Measurements from ENCODE around the gene NDST1.

Gene NDST1

DNA sequence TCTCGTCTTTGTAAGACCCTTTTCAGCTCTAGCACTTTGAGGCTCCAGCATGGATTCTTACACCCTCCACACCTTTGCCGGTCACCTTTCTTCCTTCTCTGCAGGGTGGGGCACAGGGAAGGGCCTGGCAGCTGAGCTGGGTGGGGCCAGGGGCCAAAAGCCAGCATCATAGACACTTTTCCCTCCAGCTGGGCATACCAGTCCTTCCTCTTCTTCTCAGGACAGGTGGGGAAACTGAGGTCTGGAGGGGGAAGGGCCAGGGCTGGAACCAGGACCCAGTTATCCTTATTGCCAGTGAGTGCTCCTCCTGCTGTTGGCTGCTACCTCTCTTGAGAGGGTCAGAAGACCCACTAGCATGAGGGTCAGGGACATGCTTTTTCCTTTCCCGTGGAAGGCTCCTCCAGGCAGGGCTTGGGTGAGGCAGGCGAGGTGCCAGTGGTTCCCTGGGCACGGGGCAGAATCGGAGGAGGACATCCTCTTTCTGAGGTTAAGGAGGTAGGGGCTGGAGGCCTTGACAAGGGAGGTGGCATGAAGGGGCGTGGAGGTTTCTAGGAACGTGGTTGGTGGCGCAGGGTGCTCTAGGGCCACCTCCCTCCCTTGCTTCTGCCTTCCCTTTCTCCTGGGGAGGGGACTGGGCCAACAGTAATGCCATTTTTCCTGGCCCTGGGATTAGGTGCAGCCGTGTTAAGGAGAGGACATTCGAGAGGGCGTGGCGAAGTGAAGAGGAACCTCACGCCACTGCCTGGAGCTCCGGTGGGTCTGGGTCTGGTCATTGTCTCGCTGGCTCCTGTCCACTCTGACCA, at the start of gene NDST1:
Gene NDST1, plus strand, starts transcription at position 658 of the 803 bp plus-strand sequence. CDS start 13,124 bp downstream, outside the sequence.
- TF ChIP-seq ZC3H10 (CRISPR knock-in tag; IDR thresholded peaks at IDR 0.05): no peak
- TF ChIP-seq SNAI2 (CRISPR knock-in tag; IDR thresholded peaks at IDR 0.05): no peak
- no peak for TF ChIP-seq ZNF8 (CRISPR knock-in tag; IDR thresholded peaks at IDR 0.05)
- TF ChIP-seq TCF4 (CRISPR knock-in tag; IDR thresholded peaks at IDR 0.05; ENCODE audit: borderline replicate concordance): no peak
- TF ChIP-seq, protein P1, sequence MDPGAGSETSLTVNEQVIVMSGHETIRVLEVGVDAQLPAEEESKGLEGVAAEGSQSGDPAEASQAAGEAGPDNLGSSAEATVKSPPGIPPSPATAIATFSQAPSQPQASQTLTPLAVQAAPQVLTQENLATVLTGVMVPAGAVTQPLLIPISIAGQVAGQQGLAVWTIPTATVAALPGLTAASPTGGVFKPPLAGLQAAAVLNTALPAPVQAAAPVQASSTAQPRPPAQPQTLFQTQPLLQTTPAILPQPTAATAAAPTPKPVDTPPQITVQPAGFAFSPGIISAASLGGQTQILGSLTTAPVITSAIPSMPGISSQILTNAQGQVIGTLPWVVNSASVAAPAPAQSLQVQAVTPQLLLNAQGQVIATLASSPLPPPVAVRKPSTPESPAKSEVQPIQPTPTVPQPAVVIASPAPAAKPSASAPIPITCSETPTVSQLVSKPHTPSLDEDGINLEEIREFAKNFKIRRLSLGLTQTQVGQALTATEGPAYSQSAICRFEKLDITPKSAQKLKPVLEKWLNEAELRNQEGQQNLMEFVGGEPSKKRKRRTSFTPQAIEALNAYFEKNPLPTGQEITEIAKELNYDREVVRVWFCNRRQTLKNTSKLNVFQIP (CRISPR knock-in tag; IDR thresholded peaks at IDR 0.05; ENCODE audit: borderline replicate concordance, low read depth): no peak
- TF ChIP-seq CSDC2 (CRISPR knock-in tag; IDR thresholded peaks at IDR 0.05): no peak
- TF ChIP-seq GLIS3 (CRISPR knock-in tag; IDR thresholded peaks at IDR 0.05): no peak
- TF ChIP-seq, protein P2, sequence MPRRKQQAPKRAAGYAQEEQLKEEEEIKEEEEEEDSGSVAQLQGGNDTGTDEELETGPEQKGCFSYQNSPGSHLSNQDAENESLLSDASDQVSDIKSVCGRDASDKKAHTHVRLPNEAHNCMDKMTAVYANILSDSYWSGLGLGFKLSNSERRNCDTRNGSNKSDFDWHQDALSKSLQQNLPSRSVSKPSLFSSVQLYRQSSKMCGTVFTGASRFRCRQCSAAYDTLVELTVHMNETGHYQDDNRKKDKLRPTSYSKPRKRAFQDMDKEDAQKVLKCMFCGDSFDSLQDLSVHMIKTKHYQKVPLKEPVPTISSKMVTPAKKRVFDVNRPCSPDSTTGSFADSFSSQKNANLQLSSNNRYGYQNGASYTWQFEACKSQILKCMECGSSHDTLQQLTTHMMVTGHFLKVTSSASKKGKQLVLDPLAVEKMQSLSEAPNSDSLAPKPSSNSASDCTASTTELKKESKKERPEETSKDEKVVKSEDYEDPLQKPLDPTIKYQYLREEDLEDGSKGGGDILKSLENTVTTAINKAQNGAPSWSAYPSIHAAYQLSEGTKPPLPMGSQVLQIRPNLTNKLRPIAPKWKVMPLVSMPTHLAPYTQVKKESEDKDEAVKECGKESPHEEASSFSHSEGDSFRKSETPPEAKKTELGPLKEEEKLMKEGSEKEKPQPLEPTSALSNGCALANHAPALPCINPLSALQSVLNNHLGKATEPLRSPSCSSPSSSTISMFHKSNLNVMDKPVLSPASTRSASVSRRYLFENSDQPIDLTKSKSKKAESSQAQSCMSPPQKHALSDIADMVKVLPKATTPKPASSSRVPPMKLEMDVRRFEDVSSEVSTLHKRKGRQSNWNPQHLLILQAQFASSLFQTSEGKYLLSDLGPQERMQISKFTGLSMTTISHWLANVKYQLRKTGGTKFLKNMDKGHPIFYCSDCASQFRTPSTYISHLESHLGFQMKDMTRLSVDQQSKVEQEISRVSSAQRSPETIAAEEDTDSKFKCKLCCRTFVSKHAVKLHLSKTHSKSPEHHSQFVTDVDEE (CRISPR knock-in tag; IDR thresholded peaks at IDR 0.05): no peak
- no peak for TF ChIP-seq ZFP30 (CRISPR knock-in tag; IDR thresholded peaks at IDR 0.05)
- TF ChIP-seq, protein P3, sequence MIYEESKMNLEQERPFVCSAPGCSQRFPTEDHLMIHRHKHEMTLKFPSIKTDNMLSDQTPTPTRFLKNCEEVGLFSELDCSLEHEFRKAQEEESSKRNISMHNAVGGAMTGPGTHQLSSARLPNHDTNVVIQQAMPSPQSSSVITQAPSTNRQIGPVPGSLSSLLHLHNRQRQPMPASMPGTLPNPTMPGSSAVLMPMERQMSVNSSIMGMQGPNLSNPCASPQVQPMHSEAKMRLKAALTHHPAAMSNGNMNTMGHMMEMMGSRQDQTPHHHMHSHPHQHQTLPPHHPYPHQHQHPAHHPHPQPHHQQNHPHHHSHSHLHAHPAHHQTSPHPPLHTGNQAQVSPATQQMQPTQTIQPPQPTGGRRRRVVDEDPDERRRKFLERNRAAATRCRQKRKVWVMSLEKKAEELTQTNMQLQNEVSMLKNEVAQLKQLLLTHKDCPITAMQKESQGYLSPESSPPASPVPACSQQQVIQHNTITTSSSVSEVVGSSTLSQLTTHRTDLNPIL (CRISPR knock-in tag; IDR thresholded peaks at IDR 0.05; ENCODE audit: low read depth): no peak

DNA sequence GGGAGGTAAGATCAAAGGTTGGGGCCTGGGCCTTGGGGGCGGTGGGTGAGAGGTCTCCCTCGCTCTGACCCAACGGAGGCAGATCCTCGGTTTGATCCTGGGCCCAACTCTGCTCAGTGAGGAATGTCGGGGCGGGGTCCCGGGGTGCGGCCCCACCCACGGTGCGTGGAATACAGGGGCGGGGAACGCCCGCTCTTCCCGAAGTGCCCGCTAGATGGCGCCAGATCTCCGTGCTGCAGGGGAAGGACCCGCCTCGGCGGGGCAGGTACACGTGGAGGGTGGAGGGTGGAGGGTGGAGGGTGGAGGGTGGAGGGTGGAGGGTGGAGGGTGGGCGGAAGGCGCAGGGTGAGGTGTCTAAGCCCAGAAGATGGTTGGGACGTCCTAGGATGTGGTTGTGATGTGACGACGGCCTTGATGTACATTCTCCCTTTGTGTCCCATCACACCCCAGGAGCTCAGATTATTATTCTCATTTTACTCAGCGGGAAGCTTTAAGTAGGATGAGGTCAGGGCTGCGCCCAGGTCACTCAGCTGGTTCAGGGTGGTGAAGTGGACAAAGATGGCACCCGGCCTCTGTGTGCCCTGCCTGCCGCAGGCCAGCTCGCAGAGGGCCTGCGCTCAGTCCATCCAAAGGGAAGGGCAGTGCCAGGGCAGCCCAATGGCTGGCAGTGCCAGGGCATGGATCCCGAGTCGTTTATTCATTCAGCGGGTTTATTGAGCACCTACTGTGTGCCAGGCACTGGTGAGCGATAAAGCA, 49.0 kb upstream of the NDST1 start:
- TF ChIP-seq, protein P2 (CRISPR knock-in tag; IDR thresholded peaks at IDR 0.05): no peak
- TF ChIP-seq ZNF565 (CRISPR knock-in tag; conservative IDR thresholded peaks at IDR 0.05; ENCODE audit: low read depth) (no peak), BACH2 (CRISPR knock-in tag; IDR thresholded peaks at IDR 0.05; ENCODE audit: borderline replicate concordance) (no peak), SNAI2 (CRISPR knock-in tag; IDR thresholded peaks at IDR 0.05) (no peak), CSDC2 (CRISPR knock-in tag; IDR thresholded peaks at IDR 0.05) (no peak), ZC3H10 (CRISPR knock-in tag; IDR thresholded peaks at IDR 0.05) (no peak), OSR1 (CRISPR knock-in tag; IDR thresholded peaks at IDR 0.05) (no peak), TOX (CRISPR knock-in tag; IDR thresholded peaks at IDR 0.05; ENCODE audit: borderline replicate concordance) (no peak), ARNTL (CRISPR knock-in tag; IDR thresholded peaks at IDR 0.05; ENCODE audit: borderline replicate concordance, low read depth) (no peak), TCF4 (CRISPR knock-in tag; IDR thresholded peaks at IDR 0.05; ENCODE audit: borderline replicate concordance) (no peak), PPARA (CRISPR knock-in tag; IDR thresholded peaks at IDR 0.05; ENCODE audit: borderline replicate concordance) (no peak), ZNF8 (CRISPR knock-in tag; IDR thresholded peaks at IDR 0.05) (no peak), ESRRG (CRISPR knock-in tag; IDR thresholded peaks at IDR 0.05) (no peak), ZFP3 (CRISPR knock-in tag; IDR thresholded peaks at IDR 0.05) (no peak), RARB (CRISPR knock-in tag; IDR thresholded peaks at IDR 0.05) (no peak), ZNF70 (CRISPR knock-in tag; IDR thresholded peaks at IDR 0.05) (no peak)
- TF ChIP-seq, protein P1 (CRISPR knock-in tag; IDR thresholded peaks at IDR 0.05; ENCODE audit: borderline replicate concordance, low read depth): no peak
- TF ChIP-seq, protein P4, sequence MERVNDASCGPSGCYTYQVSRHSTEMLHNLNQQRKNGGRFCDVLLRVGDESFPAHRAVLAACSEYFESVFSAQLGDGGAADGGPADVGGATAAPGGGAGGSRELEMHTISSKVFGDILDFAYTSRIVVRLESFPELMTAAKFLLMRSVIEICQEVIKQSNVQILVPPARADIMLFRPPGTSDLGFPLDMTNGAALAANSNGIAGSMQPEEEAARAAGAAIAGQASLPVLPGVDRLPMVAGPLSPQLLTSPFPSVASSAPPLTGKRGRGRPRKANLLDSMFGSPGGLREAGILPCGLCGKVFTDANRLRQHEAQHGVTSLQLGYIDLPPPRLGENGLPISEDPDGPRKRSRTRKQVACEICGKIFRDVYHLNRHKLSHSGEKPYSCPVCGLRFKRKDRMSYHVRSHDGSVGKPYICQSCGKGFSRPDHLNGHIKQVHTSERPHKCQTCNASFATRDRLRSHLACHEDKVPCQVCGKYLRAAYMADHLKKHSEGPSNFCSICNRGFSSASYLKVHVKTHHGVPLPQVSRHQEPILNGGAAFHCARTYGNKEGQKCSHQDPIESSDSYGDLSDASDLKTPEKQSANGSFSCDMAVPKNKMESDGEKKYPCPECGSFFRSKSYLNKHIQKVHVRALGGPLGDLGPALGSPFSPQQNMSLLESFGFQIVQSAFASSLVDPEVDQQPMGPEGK (CRISPR knock-in tag; IDR thresholded peaks at IDR 0.05; ENCODE audit: borderline replicate concordance): no peak
- TF ChIP-seq, protein P5, sequence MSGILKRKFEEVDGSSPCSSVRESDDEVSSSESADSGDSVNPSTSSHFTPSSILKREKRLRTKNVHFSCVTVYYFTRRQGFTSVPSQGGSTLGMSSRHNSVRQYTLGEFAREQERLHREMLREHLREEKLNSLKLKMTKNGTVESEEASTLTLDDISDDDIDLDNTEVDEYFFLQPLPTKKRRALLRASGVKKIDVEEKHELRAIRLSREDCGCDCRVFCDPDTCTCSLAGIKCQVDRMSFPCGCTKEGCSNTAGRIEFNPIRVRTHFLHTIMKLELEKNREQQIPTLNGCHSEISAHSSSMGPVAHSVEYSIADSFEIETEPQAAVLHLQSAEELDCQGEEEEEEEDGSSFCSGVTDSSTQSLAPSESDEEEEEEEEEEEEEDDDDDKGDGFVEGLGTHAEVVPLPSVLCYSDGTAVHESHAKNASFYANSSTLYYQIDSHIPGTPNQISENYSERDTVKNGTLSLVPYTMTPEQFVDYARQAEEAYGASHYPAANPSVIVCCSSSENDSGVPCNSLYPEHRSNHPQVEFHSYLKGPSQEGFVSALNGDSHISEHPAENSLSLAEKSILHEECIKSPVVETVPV (CRISPR knock-in tag; IDR thresholded peaks at IDR 0.05): no peak
- ATAC-seq: peak; percentile 96

More for the DNA sequence above, at the start of gene NDST1:
- no peak for ATAC-seq

Data from SK-N-SH treated with all-trans-retinoic acid at 6 μM for 48 hours (cell line).